Hematopoietic multipotent progenitor cell treated with erythropoietin and hydrocortisone succinate and interleukin-3 and kit ligand, for 15 days (in vitro differentiated cells): ENCODE measurements around the gene EGLN1.

Experiments
- DNase-seq: peaks from one replicate; pipeline ENCODE4 v3.0.0-alpha.2; 2015; ENCODE audit warnings: low spot score

The EGLN1 gene

GRCh38 chr1:231395998-231396390, 26.1 kb downstream of the EGLN1 start:
- no peak for DNase-seq

- no peak for DNase-seq
Observed at GRCh38 chr1:231395076-231395997, 26.8 kb downstream of the EGLN1 start.

- DNase-seq, result no peak
Observed at GRCh38 chr1:231393668-231394067, 28.4 kb downstream of the EGLN1 start.

- DNase-seq, result no peak
Observed at GRCh38 chr1:231392389-231393131, 29.5 kb downstream of the EGLN1 start.

GRCh38 chr1:231390071-231390470, 32.0 kb downstream of the EGLN1 start:
- no peak for DNase-seq

GRCh38 chr1:231387770-231388669, 34.1 kb downstream of the EGLN1 start:
- no peak for DNase-seq

- DNase-seq, result no peak
Observed at GRCh38 chr1:231386466-231386865, 35.6 kb downstream of the EGLN1 start.

GRCh38 chr1:231385416-231385748, 36.7 kb downstream of the EGLN1 start:
- DNase-seq, result no peak

- no peak for DNase-seq
Observed at GRCh38 chr1:231384696-231385415, 37.2 kb downstream of the EGLN1 start.

GRCh38 chr1:231383159-231383860, 38.8 kb downstream of the EGLN1 start:
- no peak for DNase-seq

GRCh38 chr1:231382426-231382825, 39.7 kb downstream of the EGLN1 start:
- DNase-seq, result no peak

GRCh38 chr1:231381729-231382128, 40.4 kb downstream of the EGLN1 start:
- no peak for DNase-seq

GRCh38 chr1:231376875-231377549, 45.1 kb downstream of the EGLN1 start:
- no peak for DNase-seq

- no peak for DNase-seq
Observed at GRCh38 chr1:231376101-231376500, 46.0 kb downstream of the EGLN1 start.

GRCh38 chr1:231374394-231374793, 47.7 kb downstream of the EGLN1 start:
- DNase-seq, result no peak

GRCh38 chr1:231372501-231372900, 49.6 kb downstream of the EGLN1 start:
- DNase-seq, result no peak

GRCh38 chr1:231369282-231369681, 52.8 kb downstream of the EGLN1 start:
- DNase-seq, result no peak

GRCh38 chr1:231364192-231364591, 57.9 kb downstream of the EGLN1 start:
- DNase-seq, result no peak

- DNase-seq, result no peak
Observed at GRCh38 chr1:231363624-231364023, 58.5 kb downstream of the EGLN1 start.

GRCh38 chr1:231362325-231362724, 59.8 kb downstream of the EGLN1 start:
- no peak for DNase-seq
